HG03460 (cell line): Measurements from ENCODE around the gene TSPAN14.
A peak's percentile ranks its signal among the peaks of the same experiment; 100 is the strongest.

ENCODE experiments used
- ATAC-seq: cut with Tn5 transposase; IDR thresholded peaks from one replicate; pipeline ENCODE4 v1.9.1; 2021; ENCODE audit not compliant: unreplicated experiment

Gene TSPAN14

DNA sequence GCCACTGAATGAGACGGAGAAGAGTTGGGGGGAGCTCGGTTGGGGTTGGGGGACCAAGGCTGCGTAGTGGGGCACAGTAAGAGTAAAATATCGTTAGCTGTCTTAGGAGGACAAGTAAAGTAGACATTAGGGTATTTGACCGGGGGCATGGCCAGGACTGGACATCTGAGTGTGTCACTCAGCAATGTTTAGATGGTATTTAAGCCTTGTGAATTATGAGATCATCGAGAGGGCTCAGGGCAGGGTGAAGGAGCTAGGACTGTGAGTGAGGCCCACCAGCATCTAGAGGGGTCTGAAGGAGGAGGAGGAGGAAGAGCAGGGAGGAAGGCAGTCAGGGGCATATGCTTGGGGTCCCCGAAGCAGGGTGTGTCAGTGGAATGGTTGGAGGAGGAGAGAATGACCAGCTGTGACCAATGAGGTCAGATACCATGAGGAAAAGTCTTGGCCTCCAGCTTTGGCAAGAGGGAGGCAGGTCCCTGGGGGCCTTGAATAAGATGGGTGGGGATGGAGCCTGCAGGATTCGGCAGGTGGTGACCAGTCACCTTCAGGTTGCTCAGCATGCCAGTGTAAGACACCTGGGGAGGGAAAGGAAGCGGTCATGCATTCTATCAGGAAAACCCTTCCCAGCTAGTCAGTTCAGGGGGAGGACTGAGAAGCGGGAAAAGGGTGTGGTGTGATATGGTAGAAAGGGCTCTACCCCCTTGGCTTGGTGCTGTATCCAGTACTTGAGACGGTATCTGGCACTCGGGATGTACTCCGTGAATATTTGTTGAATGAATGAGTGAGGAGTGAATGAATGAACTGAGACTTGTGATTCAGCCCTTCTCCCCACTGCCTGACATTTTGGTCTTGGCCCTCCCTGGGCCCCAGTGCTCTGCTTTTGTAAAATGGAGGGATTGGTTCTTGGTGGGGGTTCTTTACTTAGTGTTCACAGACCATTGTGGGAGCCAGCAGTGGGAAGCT, 48.8 kb downstream of the TSPAN14 start:
- ATAC-seq: no peak

DNA sequence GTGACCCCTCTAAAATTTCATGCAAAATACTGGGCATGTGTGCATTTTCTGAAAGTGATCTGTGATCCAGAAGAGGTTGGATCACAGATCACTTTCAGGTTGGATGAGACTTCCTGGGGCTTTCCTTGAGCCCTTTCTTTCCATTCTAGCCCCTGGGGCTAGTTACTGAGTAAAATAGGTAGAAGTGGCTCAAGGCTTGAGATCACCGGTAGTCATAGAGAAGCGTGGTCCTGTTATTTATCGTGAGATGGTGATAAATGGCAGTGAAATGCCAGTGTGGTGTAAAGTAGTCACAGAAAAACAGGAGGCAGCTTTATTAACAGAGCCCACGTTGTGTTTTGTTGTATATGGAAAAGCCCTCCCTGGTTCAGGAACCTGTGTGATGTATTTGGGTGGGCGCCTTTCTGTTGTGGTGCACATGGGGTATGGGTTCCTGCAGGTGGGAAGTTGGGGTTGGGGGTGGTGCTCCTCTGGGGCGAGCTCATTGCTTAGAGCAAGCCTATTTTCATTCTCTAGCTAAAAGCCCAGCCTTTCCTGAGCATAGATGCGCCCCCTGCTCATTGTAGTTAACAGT, 49.6 kb downstream of the TSPAN14 start:
- ATAC-seq: no peak

DNA sequence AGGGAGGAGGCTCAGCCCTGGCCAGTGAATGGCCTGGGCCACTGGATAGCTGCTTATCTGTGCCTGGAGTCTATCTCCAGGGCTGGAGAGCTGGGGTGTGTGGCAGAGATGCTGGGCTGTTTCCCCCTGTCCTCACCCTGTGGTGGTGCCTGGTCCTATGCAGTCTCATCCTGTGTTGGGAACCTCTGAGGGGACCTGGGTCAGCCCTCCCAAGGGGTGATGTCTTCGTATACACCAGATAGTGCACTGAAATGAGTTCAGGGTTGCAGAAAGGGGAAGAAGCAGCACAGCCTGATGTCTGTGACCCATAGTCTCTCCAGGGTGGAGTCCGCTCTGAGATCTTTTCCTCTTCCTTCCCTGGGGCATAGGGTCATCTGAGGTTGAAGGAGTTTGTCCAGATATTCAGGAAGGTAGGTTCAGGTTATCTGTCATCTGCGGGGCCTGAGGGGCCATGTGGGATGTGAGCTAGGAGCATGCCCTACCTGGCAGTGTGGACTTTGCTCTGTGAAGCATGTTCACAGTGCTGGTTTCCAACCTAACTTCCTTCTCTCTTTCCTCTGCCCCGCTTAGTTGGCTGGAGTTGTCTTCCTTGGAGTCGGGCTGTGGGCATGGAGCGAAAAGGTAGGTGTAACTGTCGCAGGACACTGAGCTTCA, 50.2 kb downstream of the TSPAN14 start:
- no peak for ATAC-seq

DNA sequence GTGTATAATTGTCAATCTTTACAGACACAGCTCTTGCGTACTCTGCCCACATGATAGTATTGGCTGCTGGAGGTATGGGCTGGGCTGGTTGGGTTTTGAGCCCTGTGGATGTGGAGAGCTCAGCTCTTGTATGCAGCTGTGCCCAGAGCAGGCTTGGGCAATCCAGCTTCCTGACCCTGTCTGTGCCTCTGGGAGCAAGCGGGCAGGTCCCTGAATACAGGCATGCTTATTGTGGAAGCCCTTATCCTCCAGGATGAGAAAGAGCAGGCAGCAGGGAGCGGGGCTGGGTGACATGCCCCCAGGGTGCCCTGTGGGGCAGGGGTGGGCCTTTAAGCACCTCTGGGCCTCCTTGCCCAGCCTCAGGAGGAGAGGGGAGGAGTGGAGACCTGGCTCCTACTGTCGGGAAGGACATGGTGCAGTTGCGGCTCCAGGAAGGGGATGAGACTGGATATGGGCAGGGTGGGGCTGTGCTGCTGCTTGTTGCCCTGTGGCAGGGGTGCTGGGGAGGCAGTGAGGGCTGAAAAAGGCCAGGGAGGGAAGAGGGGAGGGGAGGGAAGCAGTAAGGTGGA, 50.9 kb downstream of the TSPAN14 start:
- no peak for ATAC-seq

DNA sequence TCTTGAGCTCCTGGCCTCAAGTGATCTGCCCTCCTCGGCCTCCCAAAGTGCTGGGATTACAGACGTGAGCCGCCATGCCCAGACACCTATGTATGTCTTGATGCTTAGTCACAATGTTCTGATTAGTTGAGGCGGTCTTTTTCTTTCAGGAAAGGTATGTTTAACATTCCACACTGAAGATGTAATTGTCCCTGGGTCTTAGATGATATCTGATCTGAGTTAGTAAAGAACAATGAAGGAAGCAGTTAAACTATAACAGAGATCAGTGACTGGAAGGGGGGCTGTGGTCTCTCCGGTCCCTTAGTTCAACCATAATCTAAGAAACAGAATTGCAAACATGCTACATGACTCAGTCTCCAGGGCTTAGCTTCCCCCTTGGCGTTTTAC, 52.1 kb downstream of the TSPAN14 start:
- no peak for ATAC-seq

DNA sequence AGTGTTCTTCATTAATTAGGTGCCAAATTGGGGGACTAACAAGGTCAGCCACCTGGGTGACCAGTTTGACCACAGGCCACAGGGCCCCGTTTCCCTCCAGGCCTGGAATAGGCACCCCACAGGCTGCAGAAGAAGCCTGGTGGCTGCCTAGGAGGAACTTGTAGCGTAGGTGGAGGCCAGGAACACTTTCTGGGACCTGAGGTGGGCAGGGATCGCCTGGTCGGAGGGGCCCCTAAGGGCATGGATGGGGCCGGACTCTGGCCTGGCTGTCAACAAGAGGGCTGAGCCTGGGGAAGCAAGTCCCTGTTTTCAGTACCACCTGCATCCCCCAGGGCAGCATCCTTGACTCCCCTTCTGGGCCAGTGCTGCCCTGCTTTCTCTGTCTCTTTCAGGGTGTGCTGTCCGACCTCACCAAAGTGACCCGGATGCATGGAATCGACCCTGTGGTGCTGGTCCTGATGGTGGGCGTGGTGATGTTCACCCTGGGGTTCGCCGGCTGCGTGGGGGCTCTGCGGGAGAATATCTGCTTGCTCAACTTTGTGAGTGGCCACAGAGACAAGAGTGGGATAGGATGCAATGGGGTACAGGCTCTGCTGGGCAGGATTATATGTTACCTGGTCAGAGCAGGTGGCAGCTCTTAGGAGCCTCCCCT, 52.9 kb downstream of the TSPAN14 start:
- ATAC-seq: no peak

DNA sequence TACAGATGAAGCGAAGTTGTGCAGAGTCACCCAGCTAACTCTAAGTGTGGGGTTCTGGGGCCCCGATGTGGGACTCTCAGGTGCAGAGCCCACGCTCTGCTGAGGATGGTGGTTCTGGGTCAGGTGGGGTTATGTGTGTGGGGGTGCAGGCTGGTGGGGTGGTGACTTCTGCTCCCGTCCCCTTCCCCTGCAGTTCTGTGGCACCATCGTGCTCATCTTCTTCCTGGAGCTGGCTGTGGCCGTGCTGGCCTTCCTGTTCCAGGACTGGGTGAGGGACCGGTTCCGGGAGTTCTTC, 54.9 kb downstream of the TSPAN14 start:
- no peak for ATAC-seq

DNA sequence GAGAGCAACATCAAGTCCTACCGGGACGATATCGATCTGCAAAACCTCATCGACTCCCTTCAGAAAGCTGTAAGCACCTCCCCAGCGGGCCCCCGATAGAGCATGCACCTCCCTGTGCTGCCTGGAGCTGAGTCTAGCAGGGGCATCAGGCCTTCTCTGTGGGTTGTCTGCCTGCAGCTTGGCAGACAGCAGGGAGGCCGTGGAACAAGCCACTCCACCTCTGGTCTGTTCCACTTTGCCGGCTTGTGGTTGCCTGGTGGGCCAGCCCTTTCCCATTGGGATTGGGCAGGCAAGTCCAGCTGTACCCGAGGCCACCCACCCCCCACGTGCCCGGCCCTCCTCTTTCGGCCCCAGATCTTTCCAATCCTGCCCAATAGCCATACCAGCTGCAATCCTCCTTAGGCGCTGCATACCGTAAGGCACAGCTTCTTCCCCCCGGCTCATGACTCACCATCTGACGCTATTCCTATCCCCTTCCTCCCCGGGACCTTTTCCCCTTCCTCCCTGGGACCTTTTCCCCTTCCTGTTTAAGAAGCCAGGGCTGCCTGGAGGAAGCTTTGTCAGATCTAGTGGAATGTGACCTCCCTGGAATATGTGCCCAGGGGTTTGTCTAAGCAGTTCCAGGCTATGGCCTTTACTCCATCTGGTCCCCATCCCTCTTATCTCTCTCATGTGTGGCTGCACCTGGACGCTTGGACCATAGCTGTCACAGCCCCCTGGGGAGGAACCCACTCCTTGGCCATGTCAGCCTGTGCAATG, 55.5 kb downstream of the TSPAN14 start:
- ATAC-seq: no peak

DNA sequence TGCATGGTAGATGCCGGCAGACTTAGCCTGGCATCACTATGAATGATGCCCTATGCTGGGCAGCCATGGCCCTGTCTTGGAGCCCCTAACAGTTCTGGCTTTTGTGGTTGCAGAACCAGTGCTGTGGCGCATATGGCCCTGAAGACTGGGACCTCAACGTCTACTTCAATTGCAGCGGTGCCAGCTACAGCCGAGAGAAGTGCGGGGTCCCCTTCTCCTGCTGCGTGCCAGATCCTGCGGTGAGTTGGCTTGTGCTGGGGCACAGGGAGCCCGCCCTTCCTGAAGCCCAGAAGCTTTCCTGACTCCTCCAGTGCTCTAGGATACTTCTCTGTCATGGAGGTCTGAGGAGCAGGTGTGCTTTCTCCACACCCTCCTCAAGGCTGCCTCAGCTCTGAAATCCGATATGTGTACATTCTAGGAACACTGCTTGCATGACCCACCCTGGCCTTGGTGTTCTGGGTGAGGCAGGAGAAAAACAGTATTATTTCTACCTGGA, 58.0 kb downstream of the TSPAN14 start:
- ATAC-seq: no peak

DNA sequence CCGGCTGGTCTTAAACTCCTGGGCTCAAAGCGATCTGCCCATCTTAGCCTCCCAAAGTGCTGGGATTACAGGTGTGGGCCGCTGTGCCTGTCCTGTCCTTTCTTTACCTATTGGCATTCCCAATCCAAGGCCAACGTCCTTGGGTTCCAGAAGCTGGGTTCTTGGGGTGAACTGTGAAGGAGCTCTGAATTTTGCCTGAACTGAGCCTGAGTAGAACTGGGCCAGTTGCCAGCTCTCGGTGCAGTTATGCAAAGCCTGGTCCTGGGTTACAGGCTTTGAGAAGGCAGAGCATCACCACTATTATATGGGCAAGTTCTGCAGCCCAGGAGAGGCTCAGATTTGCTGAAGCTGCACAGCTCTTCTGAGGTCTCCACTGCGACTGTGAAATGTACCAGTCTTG, 59.0 kb downstream of the TSPAN14 start:
- ATAC-seq: no peak

DNA sequence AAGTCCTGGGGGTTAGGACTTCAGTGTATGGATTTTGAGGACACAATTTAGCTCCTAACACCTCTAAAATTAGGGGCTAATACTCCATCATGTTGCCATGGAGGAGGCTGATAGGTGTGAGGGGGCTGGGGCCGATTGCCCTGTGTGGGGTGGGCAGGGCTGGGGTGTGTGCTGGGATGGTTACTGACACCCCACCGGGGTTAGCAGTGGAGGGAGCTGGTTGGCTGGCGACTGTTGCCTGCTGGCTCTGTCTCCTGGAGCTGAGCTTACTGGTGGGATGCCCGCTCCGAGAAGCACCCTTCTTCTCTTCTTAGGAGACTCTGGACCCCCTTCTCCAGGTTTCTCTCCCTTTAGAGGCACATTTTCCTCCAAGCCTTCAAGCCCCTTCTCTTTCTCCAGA, 61.4 kb downstream of the TSPAN14 start:
- ATAC-seq: no peak

DNA sequence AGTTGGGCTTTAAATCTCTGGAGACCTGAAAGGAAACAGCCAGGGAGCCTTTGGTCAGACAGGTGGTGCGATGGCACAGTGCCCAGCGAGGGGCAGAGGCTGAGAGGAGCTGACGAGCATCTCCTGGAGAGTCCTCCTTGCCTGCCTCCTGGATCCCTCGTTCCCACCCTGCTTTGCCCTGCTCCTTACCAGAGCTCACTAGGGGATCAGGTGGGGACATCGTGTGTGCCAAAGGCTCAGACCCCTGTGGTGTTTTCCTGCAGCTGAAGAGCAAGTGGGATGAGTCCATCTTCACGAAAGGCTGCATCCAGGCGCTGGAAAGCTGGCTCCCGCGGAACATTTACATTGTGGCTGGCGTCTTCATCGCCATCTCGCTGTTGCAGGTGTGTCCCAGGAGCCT, 61.8 kb downstream of the TSPAN14 start:
- ATAC-seq: no peak

DNA sequence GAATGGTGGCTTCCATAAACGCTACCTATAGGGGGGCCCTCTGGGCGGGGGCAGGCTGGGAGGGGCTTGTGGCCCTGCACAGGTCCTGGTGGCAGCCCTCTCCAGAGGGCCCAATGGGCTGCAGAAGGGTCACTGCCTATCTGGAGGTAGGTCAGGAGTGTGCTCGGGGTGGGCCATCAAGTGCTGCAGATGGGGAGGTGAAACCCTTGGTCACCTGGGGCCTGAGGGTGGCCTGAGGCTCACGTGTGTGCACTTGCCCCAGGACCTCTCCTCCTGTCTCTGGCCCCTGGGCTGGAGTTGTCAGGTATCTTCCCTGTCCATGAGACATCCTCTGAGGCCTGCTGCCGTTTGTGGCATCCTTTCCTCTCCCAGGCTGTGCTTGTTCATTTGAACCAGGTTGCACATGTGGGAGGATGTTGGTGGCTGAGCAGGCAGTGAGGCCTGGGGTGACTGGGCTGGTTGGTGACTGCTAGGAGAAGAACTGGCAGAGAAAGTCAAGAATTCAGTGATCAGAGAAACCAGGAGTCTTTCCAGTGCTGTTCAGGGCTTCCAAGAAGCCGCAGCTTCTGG, 62.5 kb downstream of the TSPAN14 start:
- ATAC-seq: no peak

DNA sequence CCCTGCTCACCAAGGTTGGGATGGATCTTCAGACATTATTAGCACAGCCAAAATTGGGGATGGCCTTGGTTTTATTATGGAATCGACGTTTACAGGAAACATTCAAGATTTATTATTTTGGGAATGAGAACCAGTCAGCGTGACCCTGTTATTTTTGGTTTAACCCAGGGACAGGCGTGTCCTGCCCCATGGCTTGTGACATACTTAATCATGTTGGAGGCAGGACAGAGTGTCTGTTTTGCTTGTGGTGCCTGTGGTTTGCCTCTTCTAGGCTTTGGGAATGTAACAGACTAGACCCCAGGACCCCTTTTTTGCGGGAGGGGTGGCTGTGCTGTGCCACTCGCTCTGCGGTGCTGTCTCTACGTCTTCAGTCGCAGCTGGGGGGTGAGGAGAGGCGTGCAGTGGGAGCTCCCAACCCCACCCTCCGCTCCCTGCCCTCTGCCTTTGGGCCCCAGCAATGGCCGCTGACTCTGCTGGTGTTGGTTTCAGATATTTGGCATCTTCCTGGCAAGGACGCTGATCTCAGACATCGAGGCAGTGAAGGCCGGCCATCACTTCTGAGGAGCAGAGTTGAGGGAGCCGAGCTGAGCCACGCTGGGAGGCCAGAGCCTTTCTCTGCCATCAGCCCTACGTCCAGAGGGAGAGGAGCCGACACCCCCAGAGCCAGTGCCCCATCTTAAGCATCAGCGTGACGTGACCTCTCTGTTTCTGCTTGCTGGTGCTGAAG, 63.5 kb downstream of the TSPAN14 start:
- ATAC-seq: no peak

DNA sequence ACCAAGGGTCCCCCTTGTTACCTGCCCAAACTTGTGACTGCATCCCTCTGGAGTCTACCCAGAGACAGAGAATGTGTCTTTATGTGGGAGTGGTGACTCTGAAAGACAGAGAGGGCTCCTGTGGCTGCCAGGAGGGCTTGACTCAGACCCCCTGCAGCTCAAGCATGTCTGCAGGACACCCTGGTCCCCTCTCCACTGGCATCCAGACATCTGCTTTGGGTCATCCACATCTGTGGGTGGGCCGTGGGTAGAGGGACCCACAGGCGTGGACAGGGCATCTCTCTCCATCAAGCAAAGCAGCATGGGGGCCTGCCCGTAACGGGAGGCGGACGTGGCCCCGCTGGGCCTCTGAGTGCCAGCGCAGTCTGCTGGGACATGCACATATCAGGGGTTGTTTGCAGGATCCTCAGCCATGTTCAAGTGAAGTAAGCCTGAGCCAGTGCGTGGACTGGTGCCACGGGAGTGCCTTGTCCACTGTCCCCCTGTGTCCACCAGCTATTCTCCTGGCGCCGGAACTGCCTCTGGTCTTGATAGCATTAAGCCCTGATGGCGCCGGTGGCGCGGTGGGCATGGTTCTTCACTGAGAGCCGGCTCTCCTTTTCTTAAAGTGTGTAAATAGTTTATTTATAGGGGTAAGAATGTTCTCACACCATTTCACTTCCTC, 64.2 kb downstream of the TSPAN14 start:
- ATAC-seq: peak; percentile 51

DNA sequence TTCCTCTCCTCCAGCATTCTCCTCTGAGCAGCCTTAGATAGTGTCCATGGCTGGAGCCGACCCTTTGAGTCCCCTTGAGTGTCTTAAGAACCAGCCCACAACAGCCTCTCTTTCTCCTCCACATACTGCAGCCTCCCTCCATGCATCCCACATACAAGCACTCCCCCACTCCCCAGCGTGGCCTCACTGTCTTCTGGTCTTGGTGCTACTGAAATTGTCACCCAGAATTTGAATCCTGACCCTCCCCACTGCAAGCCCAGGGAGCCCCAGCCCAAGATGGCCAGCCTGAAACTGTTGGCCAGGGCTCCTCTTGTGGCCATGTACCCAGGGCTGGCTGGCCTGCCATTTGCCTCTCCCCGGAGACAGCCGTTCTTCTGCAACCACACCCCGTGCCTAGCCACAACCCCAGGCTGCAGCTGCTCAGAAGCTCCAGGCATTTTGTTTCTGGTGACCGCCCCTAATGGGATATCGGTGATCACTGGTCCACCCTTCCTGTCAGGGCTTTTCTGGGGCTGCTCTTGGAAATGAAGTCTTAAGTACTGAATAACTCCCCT, 64.8 kb downstream of the TSPAN14 start:
- ATAC-seq: peak; percentile 28

DNA sequence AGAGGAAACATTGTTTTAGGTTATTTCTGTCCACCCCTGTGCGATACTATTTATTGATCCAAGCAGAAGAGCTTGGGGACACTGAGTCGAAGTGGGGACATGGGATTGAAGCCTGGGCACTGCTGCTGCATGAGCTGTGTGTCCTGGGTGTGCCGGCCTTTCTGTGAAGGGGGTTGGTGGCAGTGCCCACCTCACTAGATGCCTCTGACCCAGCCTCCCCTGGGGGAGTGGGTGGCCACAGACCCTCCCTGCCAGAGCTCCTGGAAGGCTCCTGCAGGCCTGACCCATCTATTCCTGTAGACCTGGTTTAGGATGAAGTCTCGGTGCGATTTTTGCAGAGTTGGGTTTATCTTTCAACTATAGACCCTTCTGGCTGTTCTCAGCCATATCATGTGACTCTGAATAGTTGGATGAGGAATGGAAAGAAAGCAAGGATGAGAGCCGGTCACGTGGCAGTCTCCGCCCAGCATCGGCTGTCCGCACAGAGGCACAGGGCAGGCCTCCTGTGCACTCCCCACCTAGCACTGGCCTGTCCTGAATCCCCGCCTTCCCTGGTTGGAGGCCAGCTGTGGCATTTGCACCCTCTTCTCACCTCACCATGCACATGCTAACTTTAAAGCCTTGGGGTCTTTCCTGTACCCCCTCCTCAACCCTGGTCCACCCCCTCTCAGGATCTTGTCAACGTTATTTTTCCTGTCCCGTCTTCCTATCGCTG, 66.0 kb downstream of the TSPAN14 start:
- no peak for ATAC-seq
